GM19438 (cell line): Measurements from ENCODE around the gene AMOTL2.

Experiments used
- ATAC-seq: cut with Tn5 transposase; IDR thresholded peaks from one replicate; pipeline ENCODE4 v1.9.1; 2021; ENCODE audit warnings: low read depth; ENCODE audit not compliant: unreplicated experiment

The AMOTL2 gene

DNA sequence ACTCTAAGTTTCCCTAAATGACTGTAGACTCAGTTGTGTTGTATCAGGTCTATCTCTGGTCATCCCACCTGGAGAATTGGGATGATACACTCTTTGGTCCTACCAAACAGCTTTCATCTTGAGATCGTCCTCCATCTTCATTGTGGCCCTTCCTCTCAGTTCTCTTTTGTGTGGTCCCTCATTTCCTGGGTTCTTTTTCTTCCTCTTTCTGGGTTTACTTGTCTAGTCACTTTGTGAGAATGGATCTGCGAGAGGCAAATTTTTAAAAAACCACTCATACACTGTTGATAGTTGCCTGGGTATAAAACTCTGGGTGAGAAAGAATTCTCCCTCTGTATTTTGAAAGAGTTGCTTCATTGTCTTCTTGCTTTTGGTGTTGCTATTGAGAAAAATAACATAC is 6.0 kb upstream of the AMOTL2 start:
- ATAC-seq = no peak

DNA sequence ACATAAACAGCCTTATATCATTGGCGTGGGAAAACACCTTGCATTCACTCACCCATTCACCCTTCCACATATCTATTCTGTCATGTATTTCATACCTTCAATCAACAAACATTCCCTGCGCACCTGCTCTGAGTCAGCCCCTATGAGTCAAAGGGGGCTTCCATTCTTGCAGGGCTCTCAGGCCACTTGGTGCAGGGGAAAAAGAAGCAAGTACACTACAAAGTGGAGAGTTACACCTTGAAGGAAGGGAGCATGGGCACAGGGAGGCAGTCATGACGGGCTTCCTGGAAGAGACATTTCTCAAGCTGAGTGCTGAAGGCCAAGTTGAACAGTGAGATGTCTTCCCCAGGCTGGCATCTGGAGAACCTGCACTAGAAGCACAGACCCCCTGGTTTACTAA is 4.6 kb upstream of the AMOTL2 start:
- ATAC-seq = no peak

- no peak for ATAC-seq
Measured at GRCh38 chr3:134378384-134378783, 4.1 kb upstream of the AMOTL2 start.

DNA sequence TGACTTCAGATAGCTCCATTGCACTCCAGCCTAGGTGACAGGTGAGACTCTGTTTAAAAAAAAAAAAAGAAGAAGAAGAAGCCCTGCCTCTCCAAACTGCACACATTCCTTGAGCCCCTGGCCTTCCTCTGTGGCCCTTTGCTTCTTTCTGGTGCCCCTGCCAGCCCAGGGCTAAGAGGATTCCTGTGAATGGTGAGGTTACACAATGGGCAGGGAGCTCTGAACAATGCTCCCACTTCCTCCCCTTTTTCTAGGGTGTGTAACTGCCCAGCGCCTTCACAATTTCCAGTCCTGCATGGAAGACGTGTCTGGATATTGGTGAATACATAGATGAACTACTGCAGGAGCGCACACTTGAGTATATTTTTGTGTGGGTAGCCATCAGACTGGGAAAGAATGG is 3.6 kb upstream of the AMOTL2 start:
- ATAC-seq = no peak

DNA sequence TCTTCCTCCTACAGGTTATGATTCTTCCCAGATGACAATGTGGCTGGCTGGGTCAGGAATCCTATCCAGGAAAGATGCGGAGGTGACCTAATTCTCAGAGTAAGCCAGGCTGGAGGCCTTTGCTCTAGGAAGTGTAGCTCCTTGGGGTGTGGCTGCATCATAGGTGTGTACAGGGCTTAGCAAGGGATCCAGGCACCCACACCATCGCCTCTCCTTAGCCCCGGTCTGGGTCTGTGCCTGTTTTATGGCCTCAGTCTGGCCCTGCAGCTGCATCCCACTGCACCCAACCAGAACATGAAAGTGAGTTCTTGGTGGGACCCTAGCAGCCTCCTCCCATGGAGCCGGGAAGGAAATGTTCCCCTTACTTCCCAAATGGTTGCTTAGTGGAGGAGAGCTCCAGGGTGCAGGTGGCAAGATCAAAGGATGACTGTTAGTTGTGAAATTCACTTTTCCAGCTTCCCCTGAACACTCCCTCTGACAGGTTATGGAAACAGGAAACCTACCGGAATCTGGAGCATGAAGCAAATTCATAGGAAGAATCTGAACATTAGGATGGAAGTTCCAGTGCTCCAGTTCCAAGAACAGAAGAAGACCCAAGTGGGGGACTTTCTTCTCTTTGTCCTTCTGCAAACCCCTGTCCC is 2.7 kb upstream of the AMOTL2 start:
- no peak for ATAC-seq

GRCh38 chr3:134376385-134376765 is 2.1 kb upstream of the AMOTL2 start:
- no peak for ATAC-seq

- ATAC-seq = no peak
Measured at GRCh38 chr3:134375582-134376384, 1.5 kb upstream of the AMOTL2 start.

- ATAC-seq = no peak
Measured at GRCh38 chr3:134374791-134375581, 739 bp upstream of the AMOTL2 start.

GRCh38 chr3:134373271-134374104 is 759 bp downstream of the AMOTL2 start:
- no peak for ATAC-seq

DNA sequence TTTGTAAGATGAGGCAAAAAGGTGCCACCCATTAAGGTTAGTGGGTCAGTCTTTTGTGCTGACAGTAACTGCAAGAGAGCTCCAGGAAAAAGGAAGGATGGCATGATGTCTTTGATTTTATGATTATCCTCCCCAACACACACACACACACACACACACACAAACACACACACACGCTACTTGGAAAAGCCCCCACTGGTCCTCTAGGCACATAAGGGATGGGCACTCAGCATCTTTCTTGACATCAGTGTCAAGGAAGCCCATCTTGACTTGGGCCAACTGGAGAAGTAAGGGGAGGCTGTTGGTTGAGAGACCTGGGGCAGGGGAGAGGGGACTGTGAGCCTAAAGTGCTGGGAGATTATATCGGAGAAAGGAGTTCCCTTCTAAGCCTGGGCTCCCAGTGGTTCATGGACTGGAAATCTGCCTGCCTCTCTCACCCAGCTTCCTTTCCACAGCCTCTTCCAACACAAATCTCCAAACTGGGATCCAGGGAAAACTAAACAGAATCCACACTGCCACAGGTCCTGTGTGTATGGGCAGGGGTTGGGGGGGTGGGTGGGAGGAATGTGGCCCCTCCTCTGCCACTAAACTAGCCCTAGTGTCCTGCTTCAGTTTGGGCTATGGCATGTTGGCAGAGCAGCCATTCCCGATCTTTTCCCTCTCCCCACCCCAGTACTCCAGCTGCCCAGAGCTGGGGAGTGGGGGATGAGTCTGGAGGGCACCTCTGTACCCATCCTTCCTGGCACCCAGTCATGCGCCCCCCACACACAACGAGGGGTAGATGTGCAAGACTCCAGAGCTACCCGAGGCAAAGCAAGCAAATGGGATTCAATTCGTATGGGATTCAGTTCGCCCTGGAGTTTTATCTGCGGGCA is 1.6 kb downstream of the AMOTL2 start:
- ATAC-seq = no peak

- ATAC-seq = no peak
Measured at GRCh38 chr3:134371542-134372324, 2.5 kb downstream of the AMOTL2 start.

DNA sequence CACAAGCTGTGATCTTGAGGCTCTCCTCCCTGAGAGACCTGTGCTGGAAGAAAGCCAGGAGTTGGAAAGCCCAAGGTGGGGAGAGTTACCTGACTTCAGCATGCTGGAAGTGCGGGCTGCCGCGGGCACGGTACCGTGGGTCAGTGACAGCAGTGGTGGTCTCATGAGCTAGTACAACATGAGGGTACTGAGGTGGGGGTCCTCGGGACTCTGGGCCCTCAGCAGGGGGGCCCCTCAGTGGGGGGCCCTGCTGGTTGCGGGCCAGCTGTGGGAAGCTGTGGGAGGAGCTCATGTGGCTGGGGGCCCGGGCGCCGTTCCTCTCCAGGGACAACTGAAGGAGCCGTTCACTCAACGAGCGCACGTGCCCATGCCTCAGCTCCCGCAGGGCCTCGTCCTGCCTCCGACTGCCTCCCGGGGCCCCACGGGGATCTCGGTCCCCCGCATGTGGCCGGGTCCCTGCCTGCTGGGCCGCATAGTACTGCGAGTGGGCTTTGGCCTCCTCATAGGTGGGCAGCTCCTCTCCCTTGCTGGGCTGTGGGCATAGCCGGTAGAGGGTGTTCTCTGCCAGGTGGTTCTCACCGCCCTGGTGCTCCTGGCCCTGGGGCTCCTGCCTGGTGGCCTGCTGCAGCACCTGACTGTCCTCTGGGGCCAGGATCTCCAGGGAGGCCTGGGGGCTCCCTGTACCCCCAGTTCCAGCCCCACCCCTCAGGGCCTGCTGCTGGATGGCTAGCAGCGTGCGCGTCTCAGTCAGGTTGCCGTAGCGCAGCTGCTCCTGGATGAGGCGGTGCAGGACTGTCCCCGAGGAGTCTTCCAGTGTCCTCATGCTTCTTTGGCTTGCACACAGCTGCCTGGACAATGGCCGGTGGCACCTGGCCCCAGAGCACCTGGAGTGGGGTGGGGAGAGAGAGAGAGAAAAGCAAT is 3.4 kb downstream of the AMOTL2 start:
- ATAC-seq = no peak

DNA sequence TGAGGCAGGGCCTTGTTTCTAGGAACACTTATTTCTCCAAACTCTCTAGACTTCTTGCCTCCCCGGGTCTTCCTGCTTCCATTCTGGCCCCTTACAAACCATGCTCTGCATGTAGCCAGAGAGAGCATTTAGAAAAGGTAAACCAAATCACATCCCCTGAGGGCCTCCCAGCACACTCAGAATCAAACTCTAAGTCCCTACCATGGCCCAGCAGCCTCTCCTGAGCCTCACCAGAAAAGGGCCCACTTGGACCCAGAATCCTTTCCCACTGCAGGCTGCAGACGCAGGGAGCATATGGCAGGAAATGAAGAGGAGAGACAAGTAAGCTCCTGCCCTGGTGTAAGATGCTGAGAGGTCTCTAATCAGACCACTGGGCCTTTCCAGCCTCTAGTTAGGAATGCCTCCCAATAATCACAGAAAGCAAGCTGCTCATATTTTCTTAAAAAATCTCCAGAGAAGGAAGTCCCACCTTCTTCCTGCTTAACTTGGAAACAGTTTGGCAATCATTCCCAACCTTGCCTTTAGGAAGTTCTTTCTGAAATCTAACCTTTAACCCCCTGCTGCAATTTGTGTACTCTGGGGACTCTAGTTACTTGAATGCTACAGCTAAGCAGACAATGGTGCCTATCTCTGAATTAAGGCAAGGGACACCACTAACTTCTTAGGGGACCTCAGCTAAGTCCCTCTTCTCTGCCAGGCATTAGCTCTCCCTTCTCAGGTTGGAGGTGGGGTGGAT is 4.2 kb downstream of the AMOTL2 start:
- no peak for ATAC-seq

DNA sequence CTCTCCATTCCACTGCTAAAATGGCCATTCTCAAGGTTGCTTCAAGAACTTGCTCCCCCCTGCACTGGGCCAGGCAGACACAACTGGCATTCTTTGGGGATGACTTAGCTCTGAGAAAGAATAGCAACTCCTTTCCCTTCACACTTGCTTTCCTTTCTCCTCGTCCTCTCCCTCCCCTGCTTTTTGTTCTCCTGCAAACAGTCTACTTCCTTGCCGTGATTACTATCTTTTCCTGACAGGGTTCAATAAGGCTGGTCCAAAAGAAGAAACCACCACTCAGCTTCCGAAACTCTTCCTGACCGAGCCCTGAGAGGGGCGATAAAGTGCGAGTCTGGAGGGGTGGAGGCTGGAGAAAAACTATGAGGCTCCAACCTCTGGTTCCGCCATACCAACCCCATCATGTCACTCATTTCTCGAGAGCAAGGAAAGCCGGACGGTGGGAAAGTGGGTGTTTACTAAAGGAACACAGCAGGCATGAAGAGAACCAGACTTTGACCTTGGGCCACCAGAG is 5.0 kb downstream of the AMOTL2 start:
- ATAC-seq = no peak

GRCh38 chr3:134368751-134369105 is 5.5 kb downstream of the AMOTL2 start:
- ATAC-seq = no peak

GRCh38 chr3:134367869-134368750 is 6.1 kb downstream of the AMOTL2 start:
- no peak for ATAC-seq
